Measurements from ENCODE around the gene RNF215. TPM values are rescaled to one million over a fixed set of nuclear protein-coding genes. Genes with fewer than 3 reads are reported as not detected.

RNF215 gene
- total and polyA plus RNA-seq, 2 of the 13 experiments (the other 11 are each of a cell fraction or from before 2014, with no cell fraction given), result 5.3 to 6.1 TPM

GRCh38 chr22:30390974-30391691 is 3.9 kb upstream of the RNF215 start (continued):
- TF ChIP-seq NFAT5 (CRISPR knock-in tag; IDR thresholded peaks at IDR 0.05) (no peak), ZNF709 (CRISPR knock-in tag; IDR thresholded peaks at IDR 0.05) (no peak), PLRG1 (conservative IDR thresholded peaks at IDR 0.05) (no peak), NCOR1 (IDR thresholded peaks at IDR 0.05; ENCODE audit: borderline replicate concordance, low read length) (no peak), SRY (CRISPR knock-in tag; IDR thresholded peaks at IDR 0.05) (no peak), ZNF253 (CRISPR knock-in tag; IDR thresholded peaks at IDR 0.05; ENCODE audit: borderline replicate concordance) (no peak), ZNF468 (CRISPR knock-in tag; IDR thresholded peaks at IDR 0.05) (no peak), SMYD3 (CRISPR knock-in tag; IDR thresholded peaks at IDR 0.05) (0 out of 2 replicates have a peak, but pooled peaks have one; percentile 38), ZBTB43 (CRISPR knock-in tag; conservative IDR thresholded peaks at IDR 0.05) (no peak), ZNF234 (CRISPR knock-in tag; conservative IDR thresholded peaks at IDR 0.05) (no peak), THYN1 (CRISPR knock-in tag; IDR thresholded peaks at IDR 0.05; ENCODE audit: borderline replicate concordance, low read depth) (no peak), ZBTB14 (CRISPR knock-in tag; IDR thresholded peaks at IDR 0.05) (no peak), ESRRA (CRISPR knock-in tag; IDR thresholded peaks at IDR 0.05; ENCODE audit: low read depth) (no peak), ZNF678 (CRISPR knock-in tag; IDR thresholded peaks at IDR 0.05) (no peak), SP4 (CRISPR knock-in tag; IDR thresholded peaks at IDR 0.05) (no peak), TCF7L2 (IDR thresholded peaks at IDR 0.05; ENCODE audit: low read depth, low read length) (no peak), MED13 (CRISPR knock-in tag; IDR thresholded peaks at IDR 0.05) (no peak), BRD4 (CRISPR knock-in tag; IDR thresholded peaks at IDR 0.05) (no peak), JUN (CRISPR knock-in tag; IDR thresholded peaks at IDR 0.05) (no peak), SNRNP70 (IDR thresholded peaks at IDR 0.05; ENCODE audit: low read depth, low read length) (no peak), DR1 (CRISPR knock-in tag; IDR thresholded peaks at IDR 0.05) (no peak)
- TF ChIP-seq, protein P1, sequence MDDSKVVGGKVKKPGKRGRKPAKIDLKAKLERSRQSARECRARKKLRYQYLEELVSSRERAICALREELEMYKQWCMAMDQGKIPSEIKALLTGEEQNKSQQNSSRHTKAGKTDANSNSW (CRISPR knock-in tag; IDR thresholded peaks at IDR 0.05; ENCODE audit: borderline replicate concordance), result no peak
- TF ChIP-seq, protein P2, sequence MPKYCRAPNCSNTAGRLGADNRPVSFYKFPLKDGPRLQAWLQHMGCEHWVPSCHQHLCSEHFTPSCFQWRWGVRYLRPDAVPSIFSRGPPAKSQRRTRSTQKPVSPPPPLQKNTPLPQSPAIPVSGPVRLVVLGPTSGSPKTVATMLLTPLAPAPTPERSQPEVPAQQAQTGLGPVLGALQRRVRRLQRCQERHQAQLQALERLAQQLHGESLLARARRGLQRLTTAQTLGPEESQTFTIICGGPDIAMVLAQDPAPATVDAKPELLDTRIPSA (CRISPR knock-in tag; IDR thresholded peaks at IDR 0.05; ENCODE audit: borderline replicate concordance), result no peak
